Vagina (tissue), 2 donors: ENCODE measurements around the gene OTULINL. TPM values are rescaled to one million over a fixed set of nuclear protein-coding genes. Genes with fewer than 3 reads are reported as not detected.

Source experiments
- DNase-seq, 2 donors: peaks; one replicate each; pipeline ENCODE4 v3.0.0-alpha.2; 2017; ENCODE audit errors: extremely low spot score in 2 of 2
- H3K27ac ChIP-seq: fragments of 200-600 bp; sonication (generic); one replicate; pipeline ENCODE4 v1.5.1; 2019
- H3K27me3 ChIP-seq: fragments of 200-600 bp; sonication (generic); one replicate; pipeline ENCODE4 v1.5.1; 2019
- H3K36me3 ChIP-seq, 2 donors: fragments of 200-600 bp; sonication (generic); one replicate each; pipeline ENCODE4 v1.5.1; 2017 to 2019
- H3K4me1 ChIP-seq: fragments of 200-600 bp; sonication (generic); one replicate; pipeline ENCODE4 v1.5.1; 2019
- H3K4me3 ChIP-seq, 2 donors: fragments of 200-600 bp; sonication (generic); 1 replicate in 1 of 2; 2 replicates in 1 of 2; pipeline ENCODE4 v1.5.1; 2016 to 2019
- H3K9me3 ChIP-seq: fragments of 200-600 bp; sonication (generic); one replicate; pipeline ENCODE4 v1.5.1; 2019
- POLR2A ChIP-seq, 2 donors: fragments of 450-650 bp; IDR thresholded peaks; one replicate each; pipeline ENCODE4 v1.6.1; 2017; ENCODE audit warnings: antibody characterized with exemption in 2 of 2, mild to moderate bottlenecking in 2 of 2, moderate library complexity in 2 of 2
- POLR2AphosphoS5 ChIP-seq, 2 donors: sonication (generic); formaldehyde crosslinking; IDR thresholded peaks; one replicate each; pipeline ENCODE4 v1.9.0; 2017; ENCODE audit warnings: antibody characterized with exemption in 2 of 2, mild to moderate bottlenecking in 2 of 2, low read depth in 1 of 2; ENCODE audit not compliant: insufficient read depth in 1 of 2
- intact Hi-C: fragments of 100-400 bp; cut with DNase I; formaldehyde crosslinking; loops from one replicate; pipeline ENCODE4 v1.15.1; 2023
- total RNA-seq: library from RNA; depleted of rRNA; stranded (reverse); fragments of >200 nt; gene quantifications from one replicate; pipeline ENCODE4 v1.2.3, GENCODE V29; 2016
- TF ChIP-seq, protein P1 (sequence below), 3 experiments: fragments of 450-650 bp in 2 of 3; fragments of 200-600 bp in 1 of 3; sonication (generic) in 1 of 3; IDR thresholded peaks; one replicate each; pipeline ENCODE4 v1.5.1; 2017 to 2019; ENCODE audit warnings: antibody characterized with exemption in 3 of 3, mild to moderate bottlenecking in 2 of 3, moderate library complexity in 2 of 3

The OTULINL gene
- total RNA-seq, 1 donor from 2014 or later = 8.8 TPM

- no peak overlapping the region for H3K4me3 ChIP-seq
- TF ChIP-seq POLR2AphosphoS5 (IDR thresholded peaks at IDR 0.05; ENCODE audit: insufficient read depth in 1 of 2, low read depth in 1 of 2) = no peak
- TF ChIP-seq, protein P1, sequence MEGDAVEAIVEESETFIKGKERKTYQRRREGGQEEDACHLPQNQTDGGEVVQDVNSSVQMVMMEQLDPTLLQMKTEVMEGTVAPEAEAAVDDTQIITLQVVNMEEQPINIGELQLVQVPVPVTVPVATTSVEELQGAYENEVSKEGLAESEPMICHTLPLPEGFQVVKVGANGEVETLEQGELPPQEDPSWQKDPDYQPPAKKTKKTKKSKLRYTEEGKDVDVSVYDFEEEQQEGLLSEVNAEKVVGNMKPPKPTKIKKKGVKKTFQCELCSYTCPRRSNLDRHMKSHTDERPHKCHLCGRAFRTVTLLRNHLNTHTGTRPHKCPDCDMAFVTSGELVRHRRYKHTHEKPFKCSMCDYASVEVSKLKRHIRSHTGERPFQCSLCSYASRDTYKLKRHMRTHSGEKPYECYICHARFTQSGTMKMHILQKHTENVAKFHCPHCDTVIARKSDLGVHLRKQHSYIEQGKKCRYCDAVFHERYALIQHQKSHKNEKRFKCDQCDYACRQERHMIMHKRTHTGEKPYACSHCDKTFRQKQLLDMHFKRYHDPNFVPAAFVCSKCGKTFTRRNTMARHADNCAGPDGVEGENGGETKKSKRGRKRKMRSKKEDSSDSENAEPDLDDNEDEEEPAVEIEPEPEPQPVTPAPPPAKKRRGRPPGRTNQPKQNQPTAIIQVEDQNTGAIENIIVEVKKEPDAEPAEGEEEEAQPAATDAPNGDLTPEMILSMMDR (IDR thresholded peaks at IDR 0.05) = no peak
- no peak overlapping the region for H3K27ac ChIP-seq
- no peaks in the 10 kb centered on the region for H3K4me1 ChIP-seq
- H3K9me3 ChIP-seq = no peaks in the 10 kb centered on the region
- no peaks in the 10 kb centered on the region for H3K36me3 ChIP-seq
- DNase-seq = no peak
- no peaks in the 10 kb centered on the region for H3K27me3 ChIP-seq
- intact Hi-C loops = no loop called here
These were observed 45.7 kb downstream of the OTULINL start for GRCh38 chr5:14627270-14627669.

DNA sequence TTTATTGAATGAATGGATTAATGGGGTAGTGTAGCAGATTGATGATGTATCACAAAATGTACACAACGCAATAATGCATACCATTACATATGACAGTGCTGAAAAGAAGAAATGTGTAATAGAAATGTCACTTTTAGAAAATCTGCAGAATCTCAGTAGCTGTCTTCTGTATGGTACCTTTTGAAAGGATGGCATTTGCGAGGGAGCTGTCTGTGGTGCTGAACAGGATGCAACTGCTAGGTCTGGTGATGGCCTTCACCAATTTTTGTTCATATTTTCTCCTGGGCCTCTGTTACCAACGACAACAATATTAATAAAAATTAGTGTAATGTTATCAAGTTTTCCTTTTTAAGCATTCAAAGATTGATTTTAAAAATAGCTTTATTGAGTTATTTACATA lies 46.8 kb downstream of the OTULINL start:
- TF ChIP-seq POLR2AphosphoS5 (IDR thresholded peaks at IDR 0.05; ENCODE audit: insufficient read depth in 1 of 2, low read depth in 1 of 2) (no peak), POLR2A (IDR thresholded peaks at IDR 0.05) (no peak)
- TF ChIP-seq, protein P1 (IDR thresholded peaks at IDR 0.05) = no peak
- no peak overlapping the region for H3K27ac ChIP-seq
- H3K9me3 ChIP-seq = no peaks in the 10 kb centered on the region
- intact Hi-C loops = no loop called here
- H3K4me3 ChIP-seq = no peak overlapping the region
- no peaks in the 10 kb centered on the region for H3K4me1 ChIP-seq
- H3K27me3 ChIP-seq = no peaks in the 10 kb centered on the region
- no peaks in the 10 kb centered on the region for H3K36me3 ChIP-seq
- DNase-seq = no peak

GRCh38 chr5:14630671-14631070 lies 49.1 kb downstream of the OTULINL start:
- no peak overlapping the region for H3K4me3 ChIP-seq
- TF ChIP-seq, protein P1 (IDR thresholded peaks at IDR 0.05) = no peak
- TF ChIP-seq POLR2AphosphoS5 (IDR thresholded peaks at IDR 0.05; ENCODE audit: insufficient read depth in 1 of 2, low read depth in 1 of 2) (no peak), POLR2A (IDR thresholded peaks at IDR 0.05) (no peak)
- no peaks in the 10 kb centered on the region for H3K4me1 ChIP-seq
- H3K36me3 ChIP-seq = no peaks in the 10 kb centered on the region
- no peak overlapping the region for H3K27ac ChIP-seq
- no peaks in the 10 kb centered on the region for H3K27me3 ChIP-seq
- no peak for DNase-seq
- intact Hi-C loops = no loop called here
- H3K9me3 ChIP-seq = no peaks in the 10 kb centered on the region

- no peak for DNase-seq
- no peaks in the 10 kb centered on the region for H3K36me3 ChIP-seq
- no peaks in the 10 kb centered on the region for H3K4me1 ChIP-seq
- no peaks in the 10 kb centered on the region for H3K9me3 ChIP-seq
- H3K27me3 ChIP-seq = no peaks in the 10 kb centered on the region
- intact Hi-C loops = no loop called here
- no peak overlapping the region for H3K4me3 ChIP-seq
- no peak overlapping the region for H3K27ac ChIP-seq
- TF ChIP-seq, protein P1 (IDR thresholded peaks at IDR 0.05) = no peak
- TF ChIP-seq POLR2AphosphoS5 (IDR thresholded peaks at IDR 0.05; ENCODE audit: insufficient read depth in 1 of 2, low read depth in 1 of 2) (no peak), POLR2A (IDR thresholded peaks at IDR 0.05) (no peak)
These were observed 54.1 kb downstream of the OTULINL start for GRCh38 chr5:14635656-14636055.

DNA sequence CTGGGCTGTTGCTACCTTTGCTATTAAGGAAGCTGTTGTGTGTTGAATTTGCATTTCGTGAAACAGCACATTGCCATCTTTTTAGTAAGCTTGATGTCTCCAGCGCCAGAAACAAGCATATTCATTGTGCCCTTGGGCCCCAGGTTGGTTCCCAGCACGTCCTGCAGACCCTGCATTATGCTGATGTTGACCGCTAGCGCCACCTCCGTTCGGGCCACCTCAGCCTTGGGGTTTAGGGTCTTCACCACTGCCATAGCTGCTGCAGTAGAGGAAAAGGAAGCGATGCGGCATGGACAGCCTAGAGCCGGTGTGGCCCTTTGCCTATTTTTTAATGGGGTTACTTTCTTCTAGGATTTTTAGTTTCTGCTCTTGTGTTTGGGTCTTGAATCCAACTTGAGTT lies 59.2 kb downstream of the OTULINL start:
- Histone ChIP-seq H3K4me1 (no peaks in the 10 kb centered on the region), H3K4me3 (no peak overlapping the region), H3K9me3 (no peaks in the 10 kb centered on the region), H3K36me3 (no peaks in the 10 kb centered on the region), H3K27ac (no peak overlapping the region), H3K27me3 (no peaks in the 10 kb centered on the region)
- DNase-seq = no peak
- no peak for TF ChIP-seq POLR2AphosphoS5 (IDR thresholded peaks at IDR 0.05; ENCODE audit: insufficient read depth in 1 of 2, low read depth in 1 of 2)
- no peak for TF ChIP-seq POLR2A (IDR thresholded peaks at IDR 0.05)
- TF ChIP-seq, protein P1 (IDR thresholded peaks at IDR 0.05) = no peak
- intact Hi-C loops = no loop called here
